HepG2 (cell line): ENCODE results near the gene LSM12. TPM values are rescaled to one million over a fixed set of nuclear protein-coding genes. Genes with fewer than 3 reads are reported as not detected.
A peak's percentile ranks its signal among the peaks of the same experiment; 100 is the strongest.

ENCODE experiments used
- AGO1 ChIP-seq: fragments of 200-400 bp; formaldehyde crosslinking; IDR thresholded peaks from 2 replicates; pipeline ENCODE4 v1.6.1; 2017; ENCODE audit warnings: mild to moderate bottlenecking, low read depth, low read length, moderate library complexity; ENCODE audit not compliant: poor library complexity, severe bottlenecking
- ATAD3A ChIP-seq: sonication (generic); formaldehyde crosslinking; IDR thresholded peaks from 2 replicates; pipeline ENCODE4 v1.4.0; 2020; ENCODE audit warnings: missing genetic modification reagents
- ATF2 ChIP-seq: sonication (generic); formaldehyde crosslinking; IDR thresholded peaks from 2 replicates; pipeline ENCODE4 v1.4.0; 2020; ENCODE audit warnings: missing genetic modification reagents
- ATRX ChIP-seq: sonication (generic); formaldehyde crosslinking; IDR thresholded peaks from 2 replicates; pipeline ENCODE4 v1.4.0; 2020; ENCODE audit warnings: missing genetic modification reagents, borderline replicate concordance
- BCLAF1 ChIP-seq: fragments of 450-650 bp; IDR thresholded peaks from 2 replicates; pipeline ENCODE4 v1.6.1; 2017; ENCODE audit warnings: mild to moderate bottlenecking
- FOXP1 ChIP-seq, 2 experiments: fragments of 450-650 bp in 1 of 2; IDR thresholded peaks; 2 replicates each; pipeline ENCODE4 v1.6.1; 2017 to 2018; ENCODE audit warnings: antibody characterized with exemption in 1 of 2
- GTF2F1 ChIP-seq: fragments of 150-350 bp; IDR thresholded peaks from 2 replicates; pipeline ENCODE4 v1.6.1; 2014; ENCODE audit warnings: low read length
- KDM2A ChIP-seq: sonication (generic); formaldehyde crosslinking; IDR thresholded peaks from 2 replicates; pipeline ENCODE4 v1.4.0; 2020; ENCODE audit warnings: low read depth, missing genetic modification reagents, borderline replicate concordance
- MEIS1 ChIP-seq: sonication (generic); formaldehyde crosslinking; IDR thresholded peaks from 2 replicates; pipeline ENCODE4 v1.9.0; 2021; ENCODE audit warnings: mild to moderate bottlenecking, missing genetic modification reagents, moderate library complexity, borderline replicate concordance
- MXI1 ChIP-seq: IDR thresholded peaks from 3 replicates; pipeline ENCODE4 v1.6.1; 2012; ENCODE audit warnings: low read depth, low read length, inconsistent platforms, borderline replicate concordance
- NR2F1 ChIP-seq, 2 experiments: fragments of 450-650 bp in 1 of 2; formaldehyde crosslinking in 1 of 2; IDR thresholded peaks; 2 replicates each; pipeline versions ENCODE4 v1.5.0 to v1.6.1; 2016 to 2020; ENCODE audit warnings: mild to moderate bottlenecking in 1 of 2, missing compliant biosample characterization in 1 of 2, missing genetic modification reagents in 1 of 2, moderate library complexity in 1 of 2
- SATB2 ChIP-seq: sonication (generic); formaldehyde crosslinking; IDR thresholded peaks from 2 replicates; pipeline ENCODE4 v1.5.0; 2020; ENCODE audit warnings: missing genetic modification reagents
- SMAD1 ChIP-seq: sonication (generic); formaldehyde crosslinking; IDR thresholded peaks from 2 replicates; pipeline ENCODE4 v1.4.0; 2020; ENCODE audit warnings: missing genetic modification reagents, low read depth, mild to moderate bottlenecking, borderline replicate concordance
- SUZ12 ChIP-seq: fragments of 150-350 bp; IDR thresholded peaks from 2 replicates; pipeline ENCODE4 v1.6.1; 2014; ENCODE audit warnings: low read depth, low read length
- TBL1XR1 ChIP-seq: fragments of 150-350 bp; IDR thresholded peaks from 2 replicates; pipeline ENCODE4 v1.6.1; 2014; ENCODE audit warnings: borderline replicate concordance, low read length; ENCODE audit not compliant: partially characterized antibody
- ZHX1 ChIP-seq: sonication (generic); formaldehyde crosslinking; IDR thresholded peaks from 2 replicates; pipeline ENCODE4 v1.8.1; 2022; ENCODE audit warnings: low read depth, mild to moderate bottlenecking, missing genetic modification reagents
- ZNF431 ChIP-seq: sonication (generic); formaldehyde crosslinking; IDR thresholded peaks from 2 replicates; pipeline ENCODE4 v1.9.0; 2022; ENCODE audit warnings: missing genetic modification reagents, low read depth, mild to moderate bottlenecking, borderline replicate concordance
- ZNF580 ChIP-seq: IDR thresholded peaks from 2 replicates; pipeline ENCODE4 v1.6.1; 2016; ENCODE audit warnings: low read depth, borderline replicate concordance
- ZNF704 ChIP-seq: sonication (generic); formaldehyde crosslinking; IDR thresholded peaks from 2 replicates; pipeline ENCODE4 v1.8.1; 2023; ENCODE audit warnings: mild to moderate bottlenecking, inconsistent platforms, moderate library complexity, missing genetic modification reagents, borderline replicate concordance
- ZSCAN20 ChIP-seq: sonication (generic); formaldehyde crosslinking; IDR thresholded peaks from 2 replicates; pipeline ENCODE4 v1.4.0; 2020; ENCODE audit warnings: missing genetic modification reagents, mild to moderate bottlenecking, borderline replicate concordance
- polyA plus RNA-seq, 8 experiments: library from polyadenylated mRNA; depleted of rRNA in 3 of 8; stranded (reverse) in 7 of 8; unstranded in 1 of 8; fragments of >200 nt; fragmentation: Illumina TruSeq in 4 of 8; extraction: Trizol in 4 of 8; gene quantifications; 2 replicates each; pipeline versions ENCODE4 v1.2.1 to v1.2.3, GENCODE V29; 2011 to 2016; ENCODE audit warnings: low read depth in 4 of 8, missing spikeins in 1 of 8, mixed read lengths in 1 of 8; ENCODE audit not compliant: insufficient read depth in 1 of 8
- total RNA-seq, 5 experiments: library from RNA; depleted of rRNA; stranded (reverse); fragments of >200 nt; fragmentation: Illumina TruSeq; extraction: Trizol; gene quantifications; 2 replicates each; pipeline ENCODE4 v1.2.3, GENCODE V29; 2016; ENCODE audit warnings: low read depth in 1 of 5

Gene LSM12
- total and polyA plus RNA-seq, 2 of the 13 experiments (the other 11 are each of a cell fraction or from before 2014, with no cell fraction given): 52.8 to 55.7 TPM

GRCh38 chr17:44066204-44066930 lies at the start of gene LSM12 (continued):
- TF ChIP-seq ZHX1 (CRISPR knock-in tag): no peak; the same call in 1 of the 2 replicates
- no peak for TF ChIP-seq ZNF704 (CRISPR knock-in tag)
- TF ChIP-seq ATF2 (CRISPR knock-in tag): no peak
- 0 out of 2 replicates have a peak, but pooled peaks have one; percentile 43 for TF ChIP-seq ZNF431
- TF ChIP-seq MEIS1 (CRISPR knock-in tag): 0 out of 2 replicates have a peak, but pooled peaks have one; percentile 45
- TF ChIP-seq BCLAF1: no peak
- peak; percentile 78 for TF ChIP-seq AGO1
- no peak for TF ChIP-seq KDM2A (CRISPR knock-in tag)
- TF ChIP-seq TBL1XR1: no peak
- TF ChIP-seq ZSCAN20 (CRISPR knock-in tag): no peak
- TF ChIP-seq FOXP1 (IDR thresholded peaks at IDR 0.05): no peak
- no peak for TF ChIP-seq FOXP1 (CRISPR knock-in tag; IDR thresholded peaks at IDR 0.05)
- TF ChIP-seq SATB2 (CRISPR knock-in tag): no peak
- TF ChIP-seq SUZ12: no peak
- TF ChIP-seq ATAD3A (CRISPR knock-in tag): no peak
- TF ChIP-seq MXI1: peak; percentile 65; the same call in 1 of the 3 replicates
- no peak for TF ChIP-seq ATRX (CRISPR knock-in tag)
- no peak for TF ChIP-seq ZNF580 (CRISPR knock-in tag)
- no peak for TF ChIP-seq GTF2F1
- no peak for TF ChIP-seq SMAD1 (CRISPR knock-in tag)
- TF ChIP-seq NR2F1 (CRISPR knock-in tag; IDR thresholded peaks at IDR 0.05): no peak
